HEK293 (cell line): ENCODE data around the gene CASQ2.

Experiments
- CTCF ChIA-PET: fragments of 350-600 bp; formaldehyde crosslinking; extraction: SDS; loops from one replicate; lab custom pipeline; 2021; ENCODE audit warnings: antibody characterized with exemption; lab: Yijun Ruan, JAX
- POLR2A ChIA-PET: fragments of 300-600 bp; formaldehyde crosslinking; extraction: SDS; loops from one replicate; lab custom pipeline; 2020; ENCODE audit warnings: antibody characterized with exemption, inconsistent platforms; lab: Yijun Ruan, JAX
- H3K27ac ChIP-seq: fragments of 200-500 bp; sonication (Bioruptor generic); 2 replicates; pipeline ENCODE4 v1.5.1; 2014; ENCODE audit warnings: low read depth, low read length, control low read depth, inconsistent platforms; ENCODE audit errors: extremely low read depth
- H3K36me3 ChIP-seq, 2 experiments: fragments of 200-500 bp in 1 of 2; sonication (Bioruptor generic) in 1 of 2; 1 replicate in 1 of 2; 2 replicates in 1 of 2; pipeline ENCODE4 v1.5.1; 2014 to 2017; ENCODE audit warnings: inconsistent platforms in 2 of 2, low read length in 2 of 2; ENCODE audit not compliant: control insufficient read depth in 2 of 2, insufficient read depth in 1 of 2
- H3K4me1 ChIP-seq: fragments of 200-500 bp; sonication (Bioruptor generic); 2 replicates; pipeline ENCODE4 v1.5.1; 2014; ENCODE audit warnings: mild to moderate bottlenecking, low read length, inconsistent platforms; ENCODE audit not compliant: control insufficient read depth, insufficient read depth
- H3K4me3 ChIP-seq: 2 replicates; pipeline ENCODE4 v1.5.1; 2011; ENCODE audit warnings: low read depth, mild to moderate bottlenecking, control low read depth, low read length, moderate library complexity
- H3K9me3 ChIP-seq: fragments of 200-500 bp; sonication (Bioruptor generic); 2 replicates; pipeline ENCODE4 v1.5.1; 2014; ENCODE audit warnings: low read depth, low read length, inconsistent platforms; ENCODE audit not compliant: control insufficient read depth, insufficient read depth
- GLIS2 ChIP-seq: fragments of 450-650 bp; formaldehyde crosslinking; IDR thresholded peaks from 2 replicates; pipeline ENCODE4 v1.5.1; 2016; ENCODE audit warnings: missing biosample characterization, missing genetic modification characterization
- MEIS1 ChIP-seq: sonication (generic); formaldehyde crosslinking; IDR thresholded peaks from 2 replicates; pipeline ENCODE4 v1.8.1; 2022; ENCODE audit warnings: missing genetic modification reagents, mild to moderate bottlenecking, borderline replicate concordance
- MYNN ChIP-seq: fragments of 450-650 bp; formaldehyde crosslinking; IDR thresholded peaks from 2 replicates; pipeline ENCODE4 v1.5.1; 2016; ENCODE audit warnings: missing biosample characterization, missing genetic modification characterization, borderline replicate concordance
- PATZ1 ChIP-seq: fragments of 450-650 bp; formaldehyde crosslinking; IDR thresholded peaks from 2 replicates; pipeline ENCODE4 v1.5.1; 2016; ENCODE audit warnings: missing biosample characterization, missing genetic modification characterization
- REPIN1 ChIP-seq: fragments of 450-650 bp; formaldehyde crosslinking; IDR thresholded peaks from 2 replicates; pipeline ENCODE4 v1.5.1; 2017; ENCODE audit warnings: missing biosample characterization, missing genetic modification characterization, low read depth
- SP7 ChIP-seq: fragments of 450-650 bp; formaldehyde crosslinking; IDR thresholded peaks from 2 replicates; pipeline ENCODE4 v1.5.1; 2016; ENCODE audit warnings: missing biosample characterization, missing genetic modification characterization
- TCF7L2 ChIP-seq: IDR thresholded peaks from 2 replicates; pipeline ENCODE4 v1.6.1; 2011; ENCODE audit warnings: low read depth, mild to moderate bottlenecking, inconsistent platforms, low read length, moderate library complexity, borderline replicate concordance
- WT1 ChIP-seq: fragments of 450-650 bp; formaldehyde crosslinking; IDR thresholded peaks from 2 replicates; pipeline ENCODE4 v1.5.1; 2016; ENCODE audit warnings: missing biosample characterization, missing genetic modification characterization
- YY2 ChIP-seq: fragments of 450-650 bp; formaldehyde crosslinking; IDR thresholded peaks from 2 replicates; pipeline ENCODE4 v1.5.1; 2016; ENCODE audit warnings: missing biosample characterization, missing genetic modification characterization
- ZBTB48 ChIP-seq: fragments of 450-650 bp; formaldehyde crosslinking; IDR thresholded peaks from 2 replicates; pipeline ENCODE4 v1.5.1; 2016; ENCODE audit warnings: missing biosample characterization, missing genetic modification characterization
- ZNF10 ChIP-seq: fragments of 450-650 bp; formaldehyde crosslinking; IDR thresholded peaks from 2 replicates; pipeline ENCODE4 v1.5.1; 2017; ENCODE audit warnings: missing biosample characterization, missing genetic modification characterization
- ZNF132 ChIP-seq: fragments of 450-650 bp; formaldehyde crosslinking; IDR thresholded peaks from 2 replicates; pipeline ENCODE4 v1.5.1; 2017; ENCODE audit warnings: missing biosample characterization, missing genetic modification characterization, borderline replicate concordance
- ZNF214 ChIP-seq: fragments of 450-650 bp; formaldehyde crosslinking; IDR thresholded peaks from 2 replicates; pipeline ENCODE4 v1.5.1; 2017; ENCODE audit warnings: missing biosample characterization, mild to moderate bottlenecking, missing genetic modification characterization, borderline replicate concordance
- ZNF266 ChIP-seq: fragments of 450-650 bp; formaldehyde crosslinking; IDR thresholded peaks from 2 replicates; pipeline ENCODE4 v1.5.1; 2016; ENCODE audit warnings: missing biosample characterization, missing genetic modification characterization, low read depth
- ZNF324 ChIP-seq: fragments of 450-650 bp; formaldehyde crosslinking; IDR thresholded peaks from 2 replicates; pipeline ENCODE4 v1.5.1; 2016; ENCODE audit warnings: missing biosample characterization, missing genetic modification characterization
- ZNF391 ChIP-seq: fragments of 450-650 bp; formaldehyde crosslinking; IDR thresholded peaks from 2 replicates; pipeline ENCODE4 v1.5.1; 2016; ENCODE audit warnings: low read depth, missing biosample characterization, missing genetic modification characterization, borderline replicate concordance
- ZNF398 ChIP-seq: fragments of 450-650 bp; formaldehyde crosslinking; IDR thresholded peaks from 2 replicates; pipeline ENCODE4 v1.5.1; 2017; ENCODE audit warnings: missing biosample characterization, missing genetic modification characterization
- ZNF473 ChIP-seq: fragments of 450-650 bp; formaldehyde crosslinking; IDR thresholded peaks from 2 replicates; pipeline ENCODE4 v1.5.1; 2017; ENCODE audit warnings: missing biosample characterization, missing genetic modification characterization
- ZNF529 ChIP-seq: fragments of 450-650 bp; formaldehyde crosslinking; IDR thresholded peaks from 2 replicates; pipeline ENCODE4 v1.5.1; 2017; ENCODE audit warnings: missing genetic modification characterization, missing biosample characterization; ENCODE audit not compliant: insufficient replicate concordance
- ZNF544 ChIP-seq: fragments of 450-650 bp; formaldehyde crosslinking; IDR thresholded peaks from 2 replicates; pipeline ENCODE4 v1.5.0; 2017; ENCODE audit warnings: missing biosample characterization, missing genetic modification characterization
- ZNF549 ChIP-seq: fragments of 450-650 bp; IDR thresholded peaks from 2 replicates; pipeline ENCODE4 v1.5.1; 2018; ENCODE audit warnings: missing biosample characterization, missing genetic modification characterization, mild to moderate bottlenecking, inconsistent platforms, moderate library complexity
- ZNF555 ChIP-seq: fragments of 450-650 bp; formaldehyde crosslinking; conservative IDR thresholded peaks from 2 replicates; pipeline ENCODE4 v1.5.1; 2017; ENCODE audit warnings: missing biosample characterization, mild to moderate bottlenecking, missing genetic modification characterization, inconsistent platforms
- ZNF792 ChIP-seq: fragments of 450-650 bp; formaldehyde crosslinking; IDR thresholded peaks from 2 replicates; pipeline ENCODE4 v1.5.1; 2016; ENCODE audit warnings: missing biosample characterization, missing genetic modification characterization
- ZSCAN16 ChIP-seq: fragments of 450-650 bp; formaldehyde crosslinking; IDR thresholded peaks from 2 replicates; pipeline ENCODE4 v1.5.1; 2016; ENCODE audit warnings: missing biosample characterization, missing genetic modification characterization

CASQ2 gene

GRCh38 chr1:115666206-115666605, 102.3 kb downstream of the CASQ2 start:
- ChIA-PET CTCF (no interaction called here), POLR2A (no interaction called here)
- H3K36me3 ChIP-seq = peaks cover 0 to 68% of the 10 kb centered on the region in 2 experiments; a peak in 2 of 3 replicates
- H3K27ac ChIP-seq = no peak overlapping the region
- peaks cover 11% of the 10 kb centered on the region for H3K4me1 ChIP-seq
- TF ChIP-seq ZNF10 (tag by site-specific recombination) (no peak), ZNF324 (no peak), TCF7L2 (no peak), GLIS2 (tag by site-specific recombination) (no peak), ZNF214 (tag by site-specific recombination) (no peak), REPIN1 (no peak), ZNF549 (no peak)
- no peaks in the 10 kb centered on the region for H3K9me3 ChIP-seq
- no peak overlapping the region for H3K4me3 ChIP-seq

DNA sequence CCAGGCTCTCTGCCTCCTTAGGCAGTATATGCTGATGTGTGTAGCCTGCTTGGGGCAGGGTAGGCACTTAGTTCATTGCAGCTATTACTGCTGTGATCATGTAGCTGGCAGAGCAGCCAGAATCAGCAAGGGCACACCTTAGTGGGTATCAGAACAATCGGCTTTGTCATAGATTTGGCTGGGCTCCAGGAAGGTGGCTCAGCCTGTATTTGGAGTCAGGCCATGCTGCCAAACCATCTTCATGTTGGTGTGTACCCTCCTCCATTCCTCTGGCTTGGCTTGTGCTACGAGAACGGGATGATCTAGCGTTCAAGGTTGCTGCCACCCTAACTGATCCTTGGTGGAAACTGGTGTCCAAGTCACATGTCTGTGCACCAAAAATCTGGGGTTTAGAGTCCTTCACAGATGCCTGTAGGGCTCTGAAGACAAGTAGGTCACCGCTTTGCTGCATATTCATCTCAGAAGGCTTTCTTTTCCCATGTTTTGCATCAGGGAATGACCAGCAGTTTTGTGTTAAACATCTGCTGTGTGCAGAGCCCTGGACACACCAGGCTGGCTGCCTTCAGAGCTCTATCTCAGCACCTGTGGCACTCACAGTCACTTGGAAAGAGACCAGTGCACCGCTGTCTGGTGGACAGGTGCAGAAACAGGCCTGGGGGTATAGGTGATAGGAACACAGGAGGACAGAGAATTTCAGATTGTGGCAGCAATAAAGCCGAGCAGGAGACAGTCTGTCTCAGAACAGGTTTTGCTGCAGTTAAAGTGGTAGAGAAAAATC, 103.0 kb downstream of the CASQ2 start:
- Histone ChIP-seq H3K4me3 (no peak overlapping the region), H3K9me3 (no peaks in the 10 kb centered on the region), H3K27ac (no peak overlapping the region), H3K4me1 (peaks cover 4% of the 10 kb centered on the region), H3K36me3 (peaks cover 0 to 73% of the 10 kb centered on the region in 2 experiments; a peak in 2 of 3 replicates)
- no peak for TF ChIP-seq ZNF132 (tag by site-specific recombination)
- TF ChIP-seq MYNN = no peak
- no peak for TF ChIP-seq PATZ1 (tag by site-specific recombination)
- no peak for TF ChIP-seq SP7
- no peak for TF ChIP-seq YY2 (tag by site-specific recombination)
- TF ChIP-seq ZNF391 (tag by site-specific recombination) = no peak
- TF ChIP-seq ZNF555 = no peak
- no peak for TF ChIP-seq ZNF792 (tag by site-specific recombination)
- no peak for TF ChIP-seq ZNF266
- no peak for TF ChIP-seq ZNF398 (tag by site-specific recombination)
- TF ChIP-seq ZSCAN16 (tag by site-specific recombination) = no peak
- TF ChIP-seq ZBTB48 (tag by site-specific recombination) = no peak
- ChIA-PET POLR2A (no interaction called here), CTCF (no interaction called here)

DNA sequence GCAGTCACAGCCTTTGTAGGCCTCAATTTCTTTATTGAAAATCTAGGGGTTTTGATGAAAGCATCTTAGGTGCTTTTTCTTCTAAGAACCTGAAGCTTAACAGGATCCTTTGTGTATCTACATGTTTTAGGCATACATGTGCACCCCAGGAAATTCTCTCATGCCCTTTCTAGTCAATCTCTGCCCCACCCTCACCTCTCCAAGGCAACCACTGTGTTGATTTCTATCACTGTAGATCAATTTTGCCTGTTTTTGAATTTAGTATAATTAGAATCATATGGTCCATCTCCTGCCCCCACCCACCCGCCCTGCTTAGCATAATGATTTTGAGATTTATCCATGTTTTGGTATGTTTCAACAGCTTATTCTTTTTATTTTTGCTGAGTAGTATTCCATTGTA, 107.4 kb downstream of the CASQ2 start:
- no peak overlapping the region for H3K27ac ChIP-seq
- ChIA-PET CTCF (interaction anchor here (0.6 to 1.7 kb wide), 3 partner anchors 16 to 53 kb away, joined by 3 to 5 read pairs (median 3); no protein-coding TSS in a partner anchor), POLR2A (no interaction called here)
- H3K9me3 ChIP-seq = no peaks in the 10 kb centered on the region
- peaks cover 7 to 74% of the 10 kb centered on the region in 2 experiments; a peak in 2 of 3 replicates for H3K36me3 ChIP-seq
- H3K4me1 ChIP-seq = no peaks in the 10 kb centered on the region
- H3K4me3 ChIP-seq = no peak overlapping the region
- no peak for TF ChIP-seq ZNF398 (tag by site-specific recombination)
- TF ChIP-seq MYNN = no peak
- TF ChIP-seq ZNF529 (tag by site-specific recombination) = no peak
- TF ChIP-seq MEIS1 = no peak
- TF ChIP-seq WT1 (tag by site-specific recombination) = no peak
- TF ChIP-seq ZNF473 (tag by site-specific recombination) = no peak
- TF ChIP-seq ZNF544 = no peak
